ENCODE data around the gene RTP2.

DNA sequence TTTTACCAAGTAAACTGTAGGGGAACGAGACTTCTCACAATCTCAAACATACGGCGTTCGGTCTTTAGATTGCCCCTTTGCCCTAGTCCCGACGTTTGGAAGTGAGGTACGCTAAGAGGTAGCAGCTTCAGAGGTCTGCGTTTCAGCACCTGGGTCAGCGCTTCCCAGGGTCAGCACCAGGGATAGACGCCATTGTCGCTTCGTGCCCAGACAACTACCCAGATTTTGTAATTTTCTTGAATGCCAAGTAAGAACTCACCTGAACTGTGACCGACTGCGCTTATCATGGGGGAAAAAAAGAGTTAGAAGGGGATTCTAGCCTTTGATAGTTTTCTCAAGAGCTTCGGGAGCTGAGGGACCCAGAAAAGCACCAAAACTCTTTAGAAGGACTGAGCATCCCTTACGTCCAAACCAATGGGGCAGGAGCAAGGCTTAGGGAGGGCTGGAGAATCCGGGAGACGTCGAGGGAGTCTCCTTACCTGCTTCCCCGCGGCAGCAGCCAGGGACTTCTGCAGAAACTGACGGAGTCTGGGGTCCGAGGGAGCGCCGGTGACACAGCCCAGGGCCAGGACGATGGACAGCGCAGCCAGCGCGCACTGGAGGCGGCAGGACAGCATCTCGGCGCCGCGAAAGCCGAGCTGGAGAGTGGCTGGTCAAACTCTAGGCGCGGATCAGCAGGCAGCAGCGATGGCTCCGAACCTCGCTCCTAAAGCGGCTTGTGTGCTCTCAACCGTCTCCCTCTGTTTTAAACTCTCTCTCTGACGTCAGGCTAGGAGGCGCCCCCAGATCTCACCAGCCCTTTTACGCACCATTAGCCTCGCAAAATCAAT lies 32.5 kb downstream of the RTP2 start, which contains the start of gene SST:
- no peak for TF ChIP-seq EZH2 (IDR thresholded peaks at IDR 0.05; ENCODE audit: borderline replicate concordance, low read depth, low read length, poor library complexity, severe bottlenecking)
- TF ChIP-seq, protein P1, sequence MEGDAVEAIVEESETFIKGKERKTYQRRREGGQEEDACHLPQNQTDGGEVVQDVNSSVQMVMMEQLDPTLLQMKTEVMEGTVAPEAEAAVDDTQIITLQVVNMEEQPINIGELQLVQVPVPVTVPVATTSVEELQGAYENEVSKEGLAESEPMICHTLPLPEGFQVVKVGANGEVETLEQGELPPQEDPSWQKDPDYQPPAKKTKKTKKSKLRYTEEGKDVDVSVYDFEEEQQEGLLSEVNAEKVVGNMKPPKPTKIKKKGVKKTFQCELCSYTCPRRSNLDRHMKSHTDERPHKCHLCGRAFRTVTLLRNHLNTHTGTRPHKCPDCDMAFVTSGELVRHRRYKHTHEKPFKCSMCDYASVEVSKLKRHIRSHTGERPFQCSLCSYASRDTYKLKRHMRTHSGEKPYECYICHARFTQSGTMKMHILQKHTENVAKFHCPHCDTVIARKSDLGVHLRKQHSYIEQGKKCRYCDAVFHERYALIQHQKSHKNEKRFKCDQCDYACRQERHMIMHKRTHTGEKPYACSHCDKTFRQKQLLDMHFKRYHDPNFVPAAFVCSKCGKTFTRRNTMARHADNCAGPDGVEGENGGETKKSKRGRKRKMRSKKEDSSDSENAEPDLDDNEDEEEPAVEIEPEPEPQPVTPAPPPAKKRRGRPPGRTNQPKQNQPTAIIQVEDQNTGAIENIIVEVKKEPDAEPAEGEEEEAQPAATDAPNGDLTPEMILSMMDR (conservative IDR thresholded peaks at IDR 0.05; ENCODE audit: low read depth, low read length) = no peak
